NCI-H460 (cell line): ENCODE data around the gene DCTN2. TPM values are rescaled to one million over a fixed set of nuclear protein-coding genes. Genes with fewer than 3 reads are reported as not detected.
"Not testable (repeated sequence)": the region's sequence is repeated elsewhere in the genome, so short reads cannot be mapped to it uniquely, and the experiment has no call there.

Experiments
- DNase-seq: peaks from one replicate; pipeline ENCODE4 v3.0.0-alpha.2; 2016; ENCODE audit warnings: low read depth; ENCODE audit errors: extremely low read depth
- total RNA-seq: library from RNA; depleted of rRNA; stranded (reverse); fragments of >200 nt; shearing (Covaris generic); gene quantifications from 2 replicates; pipeline ENCODE4 v1.2.3, GENCODE V29; 2014

DCTN2 gene
- total RNA-seq, 1 experiment from 2014 or later = 76.1 TPM

DNA sequence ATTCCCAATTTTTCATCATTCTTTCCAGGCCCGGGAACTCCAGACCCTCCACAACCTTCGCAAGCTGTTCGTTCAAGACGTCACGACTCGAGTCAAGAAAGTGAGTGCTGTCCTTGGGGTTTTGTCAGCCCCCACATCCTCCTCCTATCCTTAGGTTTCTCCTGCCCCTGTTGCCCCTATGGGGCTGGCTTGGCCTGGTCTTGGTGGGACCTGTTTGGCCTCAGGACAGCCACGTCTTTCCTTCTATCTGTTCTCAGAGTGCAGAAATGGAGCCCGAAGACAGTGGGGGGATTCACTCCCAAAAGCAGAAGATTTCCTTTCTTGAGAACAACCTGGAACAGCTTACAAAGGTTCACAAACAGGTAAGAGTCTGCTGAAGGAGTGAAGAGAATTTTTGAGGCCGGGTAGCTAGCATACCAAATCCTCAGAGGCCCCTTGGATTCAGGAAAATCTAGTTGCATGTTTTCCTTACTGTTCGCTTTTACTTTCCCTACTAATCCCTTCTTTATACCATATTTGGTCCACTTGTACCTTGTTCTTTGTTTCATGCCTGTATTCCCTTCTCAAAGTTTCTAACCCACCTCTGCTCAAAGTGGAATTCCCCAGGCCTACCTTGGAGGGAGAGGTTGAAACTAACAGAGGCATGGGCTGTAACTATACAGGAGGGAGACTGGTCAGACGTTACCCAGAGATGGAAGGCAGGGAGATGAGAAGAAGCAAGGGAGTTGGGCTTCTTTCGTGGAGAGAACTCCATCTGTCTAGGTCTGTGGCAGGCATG, 31.2 kb upstream of the DCTN2 start:
- DNase-seq = no peak

DNA sequence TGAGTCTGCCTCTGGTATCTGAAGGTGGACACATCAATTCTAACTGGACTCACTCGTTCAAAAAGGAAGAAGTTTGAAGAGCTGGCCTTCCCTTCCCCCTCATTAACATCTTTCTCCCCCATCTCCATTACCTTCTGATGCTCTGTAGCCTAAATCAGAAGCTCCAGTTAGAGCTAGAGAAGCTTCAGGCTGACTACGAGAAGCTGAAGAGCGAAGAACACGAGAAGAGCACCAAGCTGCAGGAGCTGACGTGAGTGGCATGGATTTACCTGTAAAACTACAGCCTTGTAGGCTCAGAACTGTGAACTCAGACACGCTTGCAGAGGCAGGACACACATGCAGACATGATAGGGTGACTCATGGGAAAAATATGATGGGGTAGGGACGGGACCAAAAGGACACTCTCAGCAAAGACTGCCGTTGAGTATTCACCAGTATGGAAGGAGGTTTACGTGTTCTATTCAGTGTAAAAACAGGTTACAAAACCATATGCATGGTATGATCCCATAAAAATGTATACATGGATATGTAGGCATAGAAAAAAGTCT, 29.7 kb upstream of the DCTN2 start:
- DNase-seq = no peak

DNA sequence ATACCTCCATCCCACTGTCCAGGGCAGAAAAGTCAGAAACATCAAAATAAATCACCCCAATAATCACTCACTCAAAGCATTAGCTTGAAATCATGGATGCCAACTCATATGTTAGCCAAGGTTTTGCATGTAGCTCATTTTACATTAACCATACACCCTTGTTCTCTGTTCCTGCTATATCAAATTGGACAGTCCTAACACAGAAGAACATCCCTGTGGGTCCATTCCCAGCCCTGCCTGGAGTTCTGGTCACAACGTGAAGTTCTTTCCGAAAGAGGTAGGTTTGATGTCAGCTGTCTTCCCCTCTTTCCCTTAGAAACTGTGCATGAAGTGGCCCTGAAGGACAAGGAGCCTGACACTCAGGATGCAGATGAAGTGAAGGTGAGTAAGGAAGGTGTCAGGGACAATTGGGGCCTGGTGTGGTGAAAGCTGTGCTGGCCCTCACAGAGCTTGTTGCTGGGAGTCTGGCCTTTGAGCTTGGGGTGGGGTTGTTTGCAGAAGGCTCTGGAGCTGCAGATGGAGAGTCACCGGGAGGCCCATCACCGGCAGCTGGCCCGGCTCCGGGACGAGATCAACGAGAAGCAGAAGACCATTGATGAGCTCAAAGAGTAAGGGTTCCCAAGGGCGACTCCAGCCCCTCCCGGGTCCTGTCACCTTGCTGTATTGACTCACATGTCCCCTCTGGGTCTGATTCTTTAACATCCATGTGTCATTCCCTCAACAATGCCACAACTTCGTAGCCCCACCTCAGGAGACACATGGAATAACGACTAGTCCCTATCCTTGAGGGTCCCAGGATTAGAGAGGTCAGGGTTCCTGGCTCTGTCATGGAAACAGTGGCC, 29.0 kb upstream of the DCTN2 start:
- no peak for DNase-seq

DNA sequence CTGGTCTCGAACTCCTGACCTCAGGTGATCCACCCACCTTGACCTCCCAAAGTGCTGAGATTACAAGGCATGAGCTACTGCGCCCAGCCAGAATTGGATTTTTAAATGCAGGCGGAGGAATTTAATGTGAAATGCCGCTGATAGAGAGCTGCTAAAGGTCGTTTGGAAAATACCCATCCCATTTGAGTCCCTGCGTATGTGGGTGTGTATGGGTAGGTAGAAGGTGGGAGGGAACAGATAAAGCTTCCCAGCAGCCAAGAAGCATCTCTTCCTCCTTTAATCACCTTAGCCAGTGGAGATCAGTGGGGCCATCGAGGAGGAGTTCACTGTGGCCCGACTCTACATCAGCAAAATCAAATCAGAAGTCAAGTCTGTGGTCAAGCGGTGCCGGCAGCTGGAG, 27.8 kb upstream of the DCTN2 start:
- DNase-seq = no peak

DNA sequence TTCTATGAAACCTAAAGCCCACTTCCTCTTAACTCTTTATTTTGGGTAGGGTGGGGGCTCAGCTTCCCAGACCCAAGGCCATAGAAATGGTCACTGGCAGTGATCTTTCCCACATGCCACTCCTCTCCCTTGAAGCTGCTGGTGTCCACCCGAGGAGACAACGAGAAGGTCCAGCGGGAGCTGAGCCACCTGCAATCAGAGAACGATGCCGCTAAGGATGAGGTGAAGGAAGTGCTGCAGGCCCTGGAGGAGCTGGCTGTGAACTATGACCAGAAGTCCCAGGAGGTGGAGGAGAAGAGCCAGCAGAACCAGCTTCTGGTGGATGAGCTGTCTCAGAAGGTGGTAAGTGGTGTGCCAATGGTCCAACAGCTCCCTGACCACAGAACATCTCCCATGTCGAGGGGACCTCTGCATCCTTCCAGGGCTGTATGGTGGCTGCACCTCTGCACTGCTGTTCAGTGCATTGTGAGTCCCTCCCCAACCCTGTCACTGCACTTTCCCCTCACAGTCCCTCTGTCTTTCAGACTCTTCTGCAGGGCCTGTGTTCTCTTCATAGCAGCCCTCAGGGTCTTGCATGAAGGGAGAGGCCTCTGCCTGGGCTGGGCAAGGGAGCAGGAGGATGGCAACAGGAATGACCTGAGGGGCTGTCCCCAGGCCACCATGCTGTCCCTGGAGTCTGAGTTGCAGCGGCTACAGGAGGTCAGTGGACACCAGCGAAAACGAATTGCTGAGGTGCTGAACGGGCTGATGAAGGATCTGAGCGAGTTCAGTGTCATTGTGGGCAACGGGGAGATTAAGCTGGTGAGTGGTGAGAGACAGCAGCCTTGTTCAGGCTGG, 25.2 kb upstream of the DCTN2 start:
- DNase-seq = no peak

DNA sequence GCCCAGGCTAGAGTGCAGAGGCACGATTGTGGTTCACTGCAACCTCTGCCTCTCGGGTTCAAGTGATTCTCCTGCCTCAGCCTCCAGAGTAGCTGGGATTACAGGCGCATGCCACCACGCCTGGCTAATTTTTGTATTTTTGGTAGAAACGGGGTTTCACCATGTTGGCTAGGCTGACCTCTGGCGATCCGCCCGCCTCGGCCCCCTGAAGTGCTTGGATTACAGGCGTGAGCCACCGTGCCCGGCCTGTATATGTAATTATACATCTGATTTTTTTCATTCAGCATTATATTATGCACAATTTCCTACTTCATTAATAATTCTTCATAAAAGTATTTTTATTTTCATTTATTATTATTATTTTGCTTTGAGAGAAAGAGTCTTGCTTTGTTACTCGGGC, 23.4 kb upstream of the DCTN2 start:
- DNase-seq = not testable (repeated sequence)

DNA sequence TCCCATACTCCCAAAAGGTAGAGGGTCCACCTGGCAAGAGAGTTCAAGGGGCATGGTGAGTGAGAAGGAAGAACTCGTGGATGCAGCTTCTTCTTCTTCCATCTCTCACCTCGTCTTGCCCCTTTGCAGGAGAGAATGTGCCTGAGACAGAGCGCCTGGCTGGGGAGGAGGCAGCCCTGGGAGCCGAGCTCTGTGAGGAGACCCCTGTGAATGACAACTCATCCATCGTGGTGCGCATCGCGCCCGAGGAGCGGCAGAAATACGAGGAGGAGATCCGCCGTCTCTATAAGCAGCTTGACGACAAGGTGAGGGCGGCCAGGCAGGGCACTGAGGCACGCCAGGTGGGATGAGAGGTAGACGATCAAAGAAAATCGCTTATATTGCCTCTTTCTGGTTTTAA, 22.9 kb upstream of the DCTN2 start:
- no peak for DNase-seq

DNA sequence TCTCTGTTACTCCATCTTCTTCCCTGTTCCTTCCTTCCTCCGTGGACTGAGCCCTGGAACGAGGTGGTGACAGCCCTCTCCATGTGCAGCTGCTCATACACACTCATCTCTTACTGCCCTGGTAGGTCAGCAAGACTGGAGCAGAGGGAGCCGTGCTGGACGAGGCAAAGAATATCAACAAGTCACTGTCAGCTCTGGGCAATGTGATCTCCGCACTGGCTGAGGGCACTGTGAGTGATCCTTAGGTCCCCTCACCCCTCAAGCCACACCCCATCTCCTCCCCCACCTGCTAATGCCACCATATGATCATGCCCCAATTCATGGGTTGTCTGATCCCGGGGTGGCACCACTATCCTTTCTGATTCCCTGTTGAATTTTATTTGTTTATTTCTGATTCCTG, 21.8 kb upstream of the DCTN2 start:
- no peak for DNase-seq

DNA sequence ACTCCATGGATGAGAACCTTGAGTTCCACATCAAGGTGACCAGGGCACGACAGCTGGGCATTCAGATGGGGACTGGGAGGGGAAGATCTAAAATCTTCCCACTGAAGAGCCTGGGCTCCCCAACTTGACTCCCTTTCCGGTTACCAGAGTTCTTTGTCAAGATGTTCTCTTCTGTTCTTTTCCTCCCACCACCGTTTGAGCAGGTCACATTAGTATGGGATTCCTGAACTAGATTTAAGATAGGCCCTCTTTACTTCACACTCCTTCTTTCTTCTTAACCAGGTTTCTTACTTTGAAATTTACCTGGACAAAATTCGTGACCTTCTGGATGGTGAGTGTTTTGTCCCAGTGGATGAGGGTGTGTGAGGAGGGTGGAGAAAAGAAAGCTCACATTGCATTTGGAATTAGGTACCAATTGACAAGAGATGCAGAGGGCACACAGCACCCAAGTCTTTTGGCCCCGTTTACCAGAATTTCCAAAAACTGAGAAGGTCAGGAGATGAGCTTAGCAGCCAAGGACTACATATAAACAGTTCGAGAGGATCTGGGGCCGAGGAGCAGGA, 17.3 kb upstream of the DCTN2 start:
- no peak for DNase-seq

DNA sequence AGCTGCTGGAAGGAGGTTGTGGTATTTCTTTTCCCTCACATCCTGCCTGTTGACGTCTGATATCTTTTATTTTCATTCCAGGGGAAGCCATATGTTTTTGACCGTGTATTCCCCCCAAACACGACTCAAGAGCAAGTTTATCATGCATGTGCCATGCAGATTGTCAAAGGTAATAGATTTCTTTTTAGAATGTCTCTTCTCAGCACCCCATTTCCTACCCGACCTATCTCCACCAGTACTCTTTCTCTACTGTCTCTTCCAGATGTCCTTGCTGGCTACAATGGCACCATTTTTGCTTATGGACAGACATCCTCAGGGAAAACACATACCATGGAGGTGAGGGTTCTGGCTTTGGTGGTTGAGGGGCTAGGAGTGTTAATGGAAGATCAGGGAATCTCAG, 16.4 kb upstream of the DCTN2 start:
- DNase-seq = no peak

DNA sequence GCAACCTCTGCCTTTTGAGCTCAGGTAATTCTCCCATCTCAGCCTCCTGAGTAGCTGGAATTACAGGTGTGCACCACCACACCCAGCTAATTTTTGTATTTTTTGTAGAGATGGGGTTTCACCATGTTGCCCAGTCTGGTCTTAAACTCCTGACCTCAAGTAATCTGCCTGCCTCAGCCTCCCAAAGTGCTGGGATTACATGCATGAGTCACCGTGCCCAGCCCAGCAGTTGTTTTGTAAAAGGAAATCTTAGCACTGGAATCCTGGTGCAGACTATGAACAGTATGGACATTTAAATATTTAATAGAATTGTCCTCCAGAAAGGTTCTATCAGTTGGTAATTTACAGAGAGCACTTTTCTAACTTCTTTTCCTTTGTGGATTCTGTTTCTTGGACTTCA, 14.1 kb upstream of the DCTN2 start:
- DNase-seq = not testable (repeated sequence)

DNA sequence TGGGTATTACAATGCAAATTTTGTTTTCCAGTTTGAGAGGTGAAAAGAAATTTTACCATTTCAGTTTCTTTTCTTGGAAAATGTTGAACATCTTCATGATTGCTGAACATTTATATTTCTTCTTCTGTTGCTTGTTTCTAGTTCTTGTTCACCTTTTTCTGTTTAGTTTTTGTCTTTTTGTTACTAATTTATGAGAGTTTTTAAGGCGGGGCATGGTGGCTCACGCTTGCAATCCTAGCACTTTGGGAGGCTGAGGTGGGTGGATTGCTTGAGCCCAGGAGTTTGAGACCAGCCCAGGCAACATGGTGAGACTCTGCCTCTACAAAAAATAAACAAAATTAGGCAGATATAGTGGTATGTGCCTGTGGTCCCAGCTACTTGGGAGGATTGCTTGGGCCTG, 13.5 kb upstream of the DCTN2 start:
- DNase-seq = no peak

DNA sequence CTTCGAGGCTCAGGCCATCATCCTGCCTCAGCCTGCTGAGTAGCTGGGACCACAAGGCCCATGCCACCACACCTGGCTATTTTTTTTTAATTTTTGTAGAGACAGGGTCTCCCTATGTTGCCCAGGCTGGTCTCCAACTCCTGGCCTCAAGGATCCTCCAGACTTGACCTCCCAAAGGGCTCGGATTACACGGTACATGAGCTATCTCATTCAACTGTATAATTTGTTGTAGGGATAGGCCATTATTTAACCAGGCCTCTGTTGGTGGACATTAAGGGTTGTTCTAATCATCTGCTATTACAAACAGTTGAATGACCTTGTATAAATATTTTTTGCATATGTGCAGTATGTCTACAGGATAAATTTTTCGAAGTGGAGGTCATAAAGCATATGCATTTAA, 11.9 kb upstream of the DCTN2 start:
- DNase-seq = no peak

DNA sequence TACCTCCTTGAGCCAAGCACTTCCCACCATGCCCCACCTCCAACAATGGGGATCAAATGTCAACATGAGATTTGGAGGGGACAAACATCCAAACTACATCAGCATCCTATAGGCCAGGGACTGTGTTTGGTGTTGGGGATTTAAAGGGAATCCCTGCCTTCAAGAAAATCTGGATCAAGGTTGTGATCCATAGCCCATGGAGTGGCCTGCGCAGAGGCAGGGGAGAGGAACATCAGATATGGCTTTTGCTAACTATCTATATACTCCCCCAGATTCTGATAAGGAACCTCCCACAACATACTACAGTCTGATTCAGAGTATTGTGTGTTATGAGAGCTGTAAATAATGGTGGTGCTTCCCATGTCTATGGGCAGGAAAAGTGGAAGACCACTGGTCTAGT, 7.9 kb upstream of the DCTN2 start:
- no peak for DNase-seq

DNA sequence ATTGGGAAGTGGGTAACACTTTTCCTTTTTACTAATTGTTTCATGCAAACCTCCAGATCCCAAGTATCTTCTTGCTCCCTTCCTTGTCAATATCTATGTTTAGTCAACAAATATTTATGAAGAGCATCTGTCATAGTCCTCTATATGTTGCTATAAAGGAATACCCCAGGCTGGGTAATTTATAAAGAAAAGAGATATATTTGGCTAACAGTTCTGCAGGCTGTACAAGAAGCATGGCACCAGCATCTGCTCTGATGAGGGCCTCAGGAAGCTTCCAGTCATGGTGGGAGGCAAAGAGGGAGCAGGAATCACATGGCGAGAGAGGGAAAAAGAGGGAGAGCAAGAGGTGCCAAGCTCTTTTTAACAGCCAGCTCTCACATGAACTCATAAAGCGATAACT, 7.5 kb upstream of the DCTN2 start:
- DNase-seq = no peak

DNA sequence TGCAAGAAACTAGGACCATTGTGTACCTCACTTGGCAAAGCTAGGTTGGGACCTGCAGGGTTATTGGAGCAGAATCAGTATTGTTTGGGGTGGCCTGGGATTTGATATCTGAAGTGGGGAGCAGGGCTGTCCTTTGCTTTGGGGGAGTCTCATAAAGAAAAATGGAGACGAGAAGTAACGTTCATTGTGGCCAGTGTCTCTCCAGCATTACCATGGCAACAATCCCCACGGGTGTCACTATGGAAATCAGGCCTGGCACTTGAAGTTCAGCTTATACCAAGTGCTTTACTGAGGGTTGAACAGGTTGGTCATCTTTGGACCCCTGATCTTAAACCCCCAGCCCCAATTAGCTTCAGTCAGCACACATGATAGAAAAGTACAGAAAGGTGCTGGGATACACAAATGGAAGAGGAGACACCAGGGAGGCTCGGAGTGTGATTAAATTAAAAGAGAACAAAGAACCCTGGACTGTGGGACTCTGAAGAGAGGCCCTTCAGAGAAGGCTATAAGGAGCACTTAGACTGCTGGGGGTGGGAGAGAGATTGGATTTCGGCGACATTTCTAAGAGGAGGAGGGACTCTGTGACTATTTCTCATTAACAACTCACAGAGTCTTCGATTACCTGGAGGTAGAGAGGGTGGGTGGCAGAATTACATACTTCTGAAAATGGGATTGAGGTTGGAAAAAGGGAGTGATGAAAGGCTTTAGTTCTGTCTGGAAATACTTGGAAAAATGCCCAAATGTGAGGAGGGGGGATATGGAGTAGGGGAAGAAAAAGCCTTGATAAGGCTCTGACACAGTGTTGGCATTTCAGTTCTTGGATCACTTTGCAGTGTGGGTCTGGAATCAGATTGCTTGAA, 6.6 kb upstream of the DCTN2 start:
- DNase-seq = no peak

DNA sequence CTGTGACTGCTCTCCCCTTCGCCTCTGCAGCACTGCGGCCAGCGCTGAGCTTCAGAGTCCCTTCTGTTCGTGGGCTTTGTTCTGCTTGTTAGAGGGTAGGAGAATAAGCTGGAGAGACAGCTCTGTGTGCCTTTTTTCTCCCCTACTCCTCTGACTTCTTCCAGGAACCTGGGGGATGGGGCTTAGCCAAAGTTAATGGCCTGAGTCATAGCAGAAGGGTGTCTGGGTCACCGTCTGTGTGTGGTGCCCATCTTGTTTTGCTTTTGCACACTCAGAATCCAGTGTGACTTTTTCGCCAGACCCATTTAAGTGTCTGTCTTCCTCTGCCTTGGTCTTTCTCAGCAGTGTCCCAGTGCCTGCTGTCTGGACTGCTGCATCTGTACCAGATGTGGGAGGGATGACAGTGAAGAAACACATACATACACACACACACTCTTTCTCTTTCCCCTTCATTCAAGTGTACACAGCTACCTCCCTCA, 5.9 kb upstream of the DCTN2 start:
- no peak for DNase-seq

DNA sequence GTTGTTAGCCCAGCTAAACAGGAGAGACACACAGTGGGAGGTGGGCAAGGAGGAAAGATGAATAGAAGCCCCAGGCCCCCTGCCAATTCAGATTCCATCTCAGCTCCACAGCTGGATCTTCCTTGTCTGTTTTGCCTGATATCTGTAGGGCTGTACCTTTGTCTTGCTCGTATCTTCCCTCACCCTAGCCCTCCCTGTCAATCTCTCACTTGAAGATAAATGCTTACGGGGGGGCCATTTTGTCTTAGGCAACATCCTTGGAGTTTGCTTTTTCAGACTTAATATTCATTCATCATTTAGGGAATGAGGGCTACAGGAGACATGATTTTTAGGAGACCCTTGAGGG, 5.3 kb upstream of the DCTN2 start:
- no peak for DNase-seq

DNA sequence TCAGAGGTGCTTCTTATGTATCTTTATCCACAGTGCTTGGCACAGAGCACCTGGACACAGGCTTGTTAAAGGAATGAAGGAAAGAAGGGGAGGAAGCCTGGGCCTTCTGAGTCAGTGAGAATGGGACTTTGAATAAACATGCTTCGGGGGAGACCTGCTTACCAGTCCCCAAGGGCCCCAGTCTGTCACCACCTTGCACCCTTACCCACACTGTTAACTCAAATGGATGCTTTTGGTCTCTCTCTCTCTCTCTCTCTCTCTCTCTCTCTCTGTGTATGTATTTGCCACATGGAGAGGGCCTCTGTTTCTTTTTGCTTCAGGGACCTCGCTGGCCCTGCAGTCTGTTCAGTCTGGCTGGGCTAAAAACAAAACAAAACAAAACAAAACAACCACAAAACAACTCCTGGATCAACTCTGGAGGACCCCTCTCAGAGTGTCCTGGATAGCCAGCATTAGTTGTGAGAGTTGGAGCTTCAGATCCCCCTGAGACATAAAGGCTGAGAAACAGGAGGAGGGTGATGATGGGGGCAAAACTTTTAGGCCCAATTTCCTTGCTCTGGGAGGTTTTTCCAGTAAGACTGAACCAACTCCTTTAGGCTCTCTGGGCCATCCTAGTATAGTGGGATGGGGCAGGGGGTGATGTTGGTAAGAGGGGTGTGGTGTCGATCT, 4.8 kb upstream of the DCTN2 start:
- no peak for DNase-seq
